GM21619 (cell line): ENCODE measurements around the gene FOXD1.
"Not testable (repeated sequence)": the region's sequence is repeated elsewhere in the genome, so short reads cannot be mapped to it uniquely, and the experiment has no call there.

Experiments
- ATAC-seq: cut with Tn5 transposase; IDR thresholded peaks from one replicate; pipeline ENCODE4 v1.9.1; 2021; ENCODE audit not compliant: unreplicated experiment

The FOXD1 gene

GRCh38 chr5:73418244-73418691 lies 30.3 kb downstream of the FOXD1 start:
- ATAC-seq = no peak

DNA sequence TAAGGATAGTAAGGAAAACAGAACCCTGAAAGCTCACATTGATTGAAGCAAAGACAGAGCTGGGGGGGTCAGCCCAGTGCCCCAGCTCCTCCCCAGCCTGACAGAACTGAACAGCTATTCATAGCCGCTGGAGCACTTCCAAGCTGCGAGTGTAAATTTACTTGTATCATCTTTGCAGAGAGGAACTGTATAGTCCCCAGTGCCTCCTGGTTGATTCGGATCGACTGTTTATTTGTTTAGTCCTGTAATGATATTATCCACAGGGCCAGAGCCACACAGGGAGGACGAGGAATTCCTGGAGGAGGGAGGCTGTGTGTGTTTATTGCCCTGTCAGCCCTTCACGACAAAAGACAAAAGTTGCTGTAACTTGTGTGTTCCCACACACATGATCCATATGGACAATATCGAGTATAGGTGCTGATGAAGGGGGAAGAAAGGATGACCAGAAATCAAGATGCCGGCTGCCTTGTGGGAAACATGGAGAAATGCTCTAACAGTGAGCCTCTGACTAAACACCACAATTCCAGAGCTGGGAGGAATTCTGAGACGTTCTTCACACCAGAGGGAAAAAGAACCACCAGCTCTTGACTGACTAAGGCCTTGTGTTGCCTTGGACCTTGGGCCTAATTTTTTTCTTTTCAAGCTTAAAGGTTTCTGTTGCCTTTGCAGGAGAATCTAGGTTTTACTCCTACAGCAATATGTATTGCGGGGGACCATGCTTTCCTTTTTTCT lies 31.1 kb downstream of the FOXD1 start:
- ATAC-seq = no peak

DNA sequence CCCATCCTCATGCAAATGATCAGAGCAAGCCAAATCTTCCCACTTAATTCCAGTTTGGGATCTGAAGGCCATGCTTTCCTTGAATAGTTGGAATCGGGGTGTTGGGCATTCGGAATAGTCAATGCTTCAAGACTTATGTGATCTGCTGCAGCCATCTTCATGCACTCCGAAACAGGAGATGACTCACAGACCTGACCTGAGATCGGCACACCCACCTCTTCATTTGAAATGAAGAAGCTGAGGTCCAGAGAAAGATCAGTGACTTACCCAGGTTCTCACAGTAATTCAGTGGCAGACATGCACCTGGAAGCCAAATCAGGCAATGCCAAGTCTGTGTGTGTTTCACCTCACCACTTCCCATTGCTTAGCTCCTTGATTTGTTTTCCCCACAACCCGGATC lies 33.0 kb downstream of the FOXD1 start:
- ATAC-seq = no peak

DNA sequence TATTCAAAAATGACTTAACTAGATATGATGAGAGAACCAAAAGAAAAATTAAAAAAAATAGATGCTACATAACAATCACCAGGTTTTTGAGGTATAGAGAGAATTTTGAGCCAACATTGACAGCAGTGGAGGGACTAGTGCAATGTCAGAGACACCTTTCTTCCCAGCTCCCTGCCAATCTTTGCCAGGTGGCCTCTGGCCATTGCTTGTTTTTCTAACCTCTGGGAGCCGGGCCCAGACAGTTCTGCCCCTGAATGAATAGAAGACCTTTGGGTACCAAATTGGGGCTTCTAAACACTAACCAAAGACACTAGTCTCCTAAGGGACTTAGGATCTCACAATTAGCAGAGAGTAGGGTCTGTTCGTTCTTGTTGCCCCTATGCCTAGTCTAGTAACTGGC lies 33.4 kb downstream of the FOXD1 start:
- ATAC-seq = no peak

DNA sequence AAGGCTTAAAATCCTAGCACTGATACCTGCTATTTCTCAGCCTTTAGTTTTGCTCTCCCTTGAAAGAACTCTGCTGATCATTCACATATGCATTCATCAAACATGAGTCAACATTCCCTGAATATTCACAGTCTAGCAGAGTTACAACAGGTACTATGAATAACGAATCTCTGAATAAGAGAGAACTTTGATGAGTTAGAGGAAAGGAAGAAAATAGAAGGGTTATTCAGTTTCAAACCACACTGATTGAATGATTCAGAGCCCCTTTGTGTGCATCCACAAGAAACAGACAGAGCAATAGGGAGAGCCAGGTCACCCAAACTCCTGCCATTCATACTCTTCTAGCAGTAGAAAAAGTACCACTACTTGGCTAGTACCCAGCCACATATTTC lies 36.0 kb downstream of the FOXD1 start:
- no peak for ATAC-seq

- ATAC-seq = no peak
Measured at GRCh38 chr5:73411936-73412596, 36.5 kb downstream of the FOXD1 start.

DNA sequence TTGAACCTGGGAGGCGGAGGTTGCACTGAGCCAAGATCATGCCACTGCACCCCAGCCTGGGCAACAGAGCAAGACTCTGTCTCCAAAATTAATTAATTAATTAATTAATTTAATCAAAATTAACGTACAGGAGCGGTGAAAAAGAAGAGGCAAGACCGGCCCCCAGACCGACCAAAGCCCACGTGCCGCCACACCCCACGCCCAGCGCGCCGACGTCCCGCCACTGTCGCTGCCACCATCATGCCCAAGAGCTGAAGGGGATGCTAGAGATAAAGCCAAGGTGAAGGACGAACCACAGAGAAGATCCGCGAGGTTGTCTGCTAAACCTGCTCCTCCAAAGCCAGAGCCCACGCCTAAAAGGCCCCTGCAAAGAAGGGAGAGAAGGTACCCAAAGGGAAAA lies 38.6 kb downstream of the FOXD1 start:
- not testable (repeated sequence) for ATAC-seq

GRCh38 chr5:73405691-73406090 lies 42.9 kb downstream of the FOXD1 start:
- ATAC-seq = no peak

DNA sequence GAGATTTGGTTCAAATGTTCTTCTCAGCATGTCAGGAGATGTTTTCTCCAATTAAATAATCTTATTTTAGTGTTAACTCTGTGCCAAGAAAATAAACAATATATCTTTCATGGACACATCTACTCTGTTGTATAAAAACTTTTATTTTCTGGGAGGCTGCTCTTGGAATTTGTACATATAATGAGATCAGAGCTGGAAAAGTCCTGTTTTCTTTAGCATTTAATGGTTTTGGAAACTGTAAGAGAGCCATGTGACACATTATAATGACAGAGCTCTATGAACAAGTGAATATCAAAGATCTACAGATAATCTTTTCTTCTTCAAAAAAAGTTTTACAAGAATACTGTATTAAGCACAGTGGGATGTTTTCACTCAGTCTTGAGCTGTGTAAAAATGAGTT lies 48.8 kb downstream of the FOXD1 start:
- no peak for ATAC-seq
